HepG2 (cell line): ENCODE results near the gene COL26A1. TPM values are rescaled to one million over a fixed set of nuclear protein-coding genes. Genes with fewer than 3 reads are reported as not detected.

Source experiments
- ATAC-seq: fragments of 200-7000 bp; cut with Tn5 transposase; 3 replicates; pipeline ENCODE4 v1.9.1; 2020; ENCODE audit warnings: mild to moderate bottlenecking, moderate library complexity
- BruUV-seq: library from RNA; stranded (reverse); fragments of 400-500 nt; replicated peaks from 2 replicates; lab custom pipeline; 2021; lab: Mats Ljungman, UMichigan
- CTCF ChIA-PET: fragments of 300-600 bp; formaldehyde crosslinking; extraction: SDS; loops from one replicate; lab custom pipeline; 2021; ENCODE audit warnings: low total read pairs, inconsistent platforms, low intra/inter-chr PET ratio; lab: Yijun Ruan, JAX
- POLR2A ChIA-PET: fragments of 350-600 bp; sonication (Branson Sonifier 250); formaldehyde crosslinking; loops from one replicate; lab custom pipeline; 2020; ENCODE audit warnings: antibody characterized with exemption, inconsistent platforms; lab: Yijun Ruan, JAX
- DNase-seq: peaks from one replicate; pipeline ENCODE4 v3.0.0-alpha.2; 2015; ENCODE audit warnings: low spot score
- FAIRE-seq: peaks from 3 replicates; lab custom pipeline; 2011; peaks lifted over from hg19 to GRCh38; lab: Jason Lieb, UNC
- H2AFZ ChIP-seq: one replicate; pipeline ENCODE4 v1.6.1; 2011; ENCODE audit warnings: low read length, inconsistent platforms
- H3K27ac ChIP-seq: fragments of 300-600 bp; 3 replicates; pipeline ENCODE4 v1.8.0; 2011; ENCODE audit warnings: mixed run types, mild to moderate bottlenecking, mixed read lengths, low read length, inconsistent platforms; ENCODE audit not compliant: insufficient read depth; ENCODE audit errors: extremely low read length
- H3K27me3 ChIP-seq, 2 experiments: fragments of 200-600 bp in 1 of 2; 2 replicates in 1 of 2; 3 replicates in 1 of 2; pipeline versions ENCODE4 v1.6.0 to v1.8.0; 2011; ENCODE audit warnings: low read length in 2 of 2, mild to moderate bottlenecking in 2 of 2, moderate library complexity in 2 of 2, inconsistent platforms in 1 of 2; ENCODE audit not compliant: insufficient read depth in 2 of 2, control insufficient read depth in 1 of 2
- H3K36me3 ChIP-seq, 2 experiments: fragments of 200-600 bp in 1 of 2; replicated peaks in 1 of 2; 2 replicates in 1 of 2; 3 replicates in 1 of 2; pipeline versions ENCODE4 v1.5.1 to v1.8.0; 2011; ENCODE audit warnings: low read length in 2 of 2, inconsistent platforms in 1 of 2; ENCODE audit not compliant: insufficient read depth in 2 of 2, control insufficient read depth in 1 of 2
- H3K4me1 ChIP-seq: 2 replicates; pipeline ENCODE4 v1.5.1; 2012; ENCODE audit warnings: low read length, inconsistent platforms; ENCODE audit not compliant: insufficient read depth
- H3K4me2 ChIP-seq: 2 replicates; pipeline ENCODE4 v1.6.0; 2011; ENCODE audit warnings: low read depth, low read length, inconsistent platforms
- H3K4me3 ChIP-seq, 3 experiments: fragments of 200-600 bp in 1 of 3; sonication (generic), shearing (Covaris generic) in 1 of 3; replicated peaks in 1 of 3; 2 replicates each; pipeline ENCODE4 v1.5.1; 2011 to 2016; ENCODE audit warnings: low read length in 3 of 3, inconsistent platforms in 2 of 3, low read depth in 2 of 3, mild to moderate bottlenecking in 2 of 3, control low read depth in 1 of 3, mixed read lengths in 1 of 3; ENCODE audit not compliant: insufficient read depth in 1 of 3
- H3K79me2 ChIP-seq: one replicate; pipeline ENCODE4 v1.6.1; 2011; ENCODE audit warnings: low read length, inconsistent platforms; ENCODE audit not compliant: insufficient read depth
- H3K9ac ChIP-seq: 2 replicates; pipeline ENCODE4 v1.6.0; 2011; ENCODE audit warnings: mild to moderate bottlenecking, low read depth, low read length, inconsistent platforms; ENCODE audit not compliant: insufficient read depth
- H3K9me3 ChIP-seq: 2 replicates; pipeline ENCODE4 v1.5.1; 2012; ENCODE audit warnings: mild to moderate bottlenecking, low read length
- H4K20me1 ChIP-seq: 2 replicates; pipeline ENCODE4 v1.6.0; 2011; ENCODE audit warnings: inconsistent platforms, mild to moderate bottlenecking, low read length, moderate library complexity; ENCODE audit not compliant: insufficient read depth
- ATAD3A ChIP-seq: sonication (generic); formaldehyde crosslinking; IDR thresholded peaks from 2 replicates; pipeline ENCODE4 v1.4.0; 2020; ENCODE audit warnings: missing genetic modification reagents
- CAMTA2 ChIP-seq: sonication (generic); formaldehyde crosslinking; IDR thresholded peaks from 2 replicates; pipeline ENCODE4 v1.4.0; 2020; ENCODE audit warnings: mild to moderate bottlenecking, missing genetic modification reagents, borderline replicate concordance
- CBX2 ChIP-seq, 2 experiments: fragments of 200-600 bp in 1 of 2; sonication (generic); formaldehyde crosslinking in 1 of 2; IDR thresholded peaks; 2 replicates each; pipeline versions ENCODE4 v1.7.0 to v1.8.1; 2018 to 2022; ENCODE audit warnings: low read depth in 2 of 2, low read length in 1 of 2, mild to moderate bottlenecking in 1 of 2, missing genetic modification reagents in 1 of 2
- CC2D1A ChIP-seq: sonication (generic); formaldehyde crosslinking; IDR thresholded peaks from 2 replicates; pipeline ENCODE4 v1.8.1; 2023; ENCODE audit warnings: mild to moderate bottlenecking, missing genetic modification reagents
- CREM ChIP-seq, 2 experiments: sonication (generic) in 1 of 2; formaldehyde crosslinking in 1 of 2; IDR thresholded peaks; 2 replicates each; pipeline versions ENCODE4 v1.4.0 to v1.6.1; 2016 to 2020; ENCODE audit warnings: antibody characterized with exemption in 1 of 2, mild to moderate bottlenecking in 1 of 2, missing genetic modification reagents in 1 of 2
- POGZ ChIP-seq: sonication (generic); formaldehyde crosslinking; IDR thresholded peaks from 2 replicates; pipeline ENCODE4 v1.4.0; 2020; ENCODE audit warnings: mild to moderate bottlenecking, missing genetic modification reagents
- SRSF1 ChIP-seq: fragments of 200-400 bp; formaldehyde crosslinking; optimal IDR thresholded peaks from 2 replicates; pipeline ENCODE3; 2017; ENCODE audit warnings: mild to moderate bottlenecking, low read depth, low read length, moderate library complexity
- TAF1 ChIP-seq: sonication (generic); formaldehyde crosslinking; IDR thresholded peaks from 2 replicates; pipeline ENCODE4 v1.4.0; 2020; ENCODE audit warnings: missing genetic modification reagents
- TCF7L2 ChIP-seq: IDR thresholded peaks from 2 replicates; pipeline ENCODE4 v1.6.1; 2011; ENCODE audit warnings: mild to moderate bottlenecking, low read depth, low read length, moderate library complexity
- TFDP1 ChIP-seq: IDR thresholded peaks from 2 replicates; pipeline ENCODE4 v1.6.1; 2016; ENCODE audit warnings: missing compliant biosample characterization, missing genetic modification reagents, borderline replicate concordance
- ZBTB20 ChIP-seq: sonication (generic); formaldehyde crosslinking; IDR thresholded peaks from 2 replicates; pipeline ENCODE4 v1.8.1; 2023; ENCODE audit warnings: missing genetic modification reagents, low read depth, mild to moderate bottlenecking, borderline replicate concordance
- ZBTB49 ChIP-seq: sonication (generic); formaldehyde crosslinking; IDR thresholded peaks from 2 replicates; pipeline ENCODE4 v1.4.0; 2020; ENCODE audit warnings: missing genetic modification reagents, borderline replicate concordance
- ZBTB7B ChIP-seq: sonication (generic); formaldehyde crosslinking; IDR thresholded peaks from 2 replicates; pipeline ENCODE4 v1.4.0; 2020; ENCODE audit warnings: missing genetic modification reagents
- ZMYM3 ChIP-seq: sonication (generic); formaldehyde crosslinking; IDR thresholded peaks from 2 replicates; pipeline ENCODE4 v1.5.1; 2020; ENCODE audit warnings: mild to moderate bottlenecking, missing genetic modification reagents
- ZNF260 ChIP-seq: sonication (generic); formaldehyde crosslinking; IDR thresholded peaks from 2 replicates; pipeline ENCODE4 v1.4.0; 2020; ENCODE audit warnings: missing genetic modification reagents, low read depth, mild to moderate bottlenecking, borderline replicate concordance
- ZNF354B ChIP-seq: sonication (generic); formaldehyde crosslinking; IDR thresholded peaks from 2 replicates; pipeline ENCODE4 v1.8.0; 2022; ENCODE audit warnings: mild to moderate bottlenecking, missing genetic modification reagents
- ZNF704 ChIP-seq: sonication (generic); formaldehyde crosslinking; IDR thresholded peaks from 2 replicates; pipeline ENCODE4 v1.8.1; 2023; ENCODE audit warnings: mild to moderate bottlenecking, inconsistent platforms, moderate library complexity, missing genetic modification reagents, borderline replicate concordance
- ZNF800 ChIP-seq: sonication (generic); formaldehyde crosslinking; IDR thresholded peaks from 2 replicates; pipeline ENCODE4 v1.4.0; 2020; ENCODE audit warnings: missing genetic modification reagents
- ZSCAN31 ChIP-seq: sonication (generic); formaldehyde crosslinking; IDR thresholded peaks from 2 replicates; pipeline ENCODE4 v1.5.0; 2020; ENCODE audit warnings: low read depth, mild to moderate bottlenecking, missing genetic modification reagents
- WGBS: methylation state at CpG from one replicate; pipeline ENCODE4 v1.1.6; 2017; ENCODE audit warnings: low lambda C conversion rate; 5-methylcytosine and 5-hydroxymethylcytosine counted together
- in situ Hi-C: cut with HindIII; loops from 2 replicates; pipeline ENCODE4 v1.10.0; 2017; ENCODE audit warnings: low pct_unique_long_range_greater_than_20kb; ENCODE audit not compliant: extremely low pct_ligation_motif_present
- intact Hi-C: fragments of 100-400 bp; cut with micrococcal nuclease; formaldehyde crosslinking; loops from one replicate; pipeline ENCODE4 v1.10.0; 2022; ENCODE audit not compliant: unreplicated experiment
- polyA plus RNA-seq, 8 experiments: library from polyadenylated mRNA; depleted of rRNA in 3 of 8; stranded (reverse) in 7 of 8; unstranded in 1 of 8; fragments of >200 nt; fragmentation: Illumina TruSeq in 4 of 8; extraction: Trizol in 4 of 8; gene quantifications; 2 replicates each; pipeline versions ENCODE4 v1.2.1 to v1.2.3, GENCODE V29; 2011 to 2016; ENCODE audit warnings: low read depth in 4 of 8, missing spikeins in 1 of 8, mixed read lengths in 1 of 8; ENCODE audit not compliant: insufficient read depth in 1 of 8
- total RNA-seq, 5 experiments: library from RNA; depleted of rRNA; stranded (reverse); fragments of >200 nt; fragmentation: Illumina TruSeq; extraction: Trizol; gene quantifications; 2 replicates each; pipeline ENCODE4 v1.2.3, GENCODE V29; 2016; ENCODE audit warnings: low read depth in 1 of 5

Gene COL26A1
- total and polyA plus RNA-seq, 2 of the 13 experiments (the other 11 are each of a cell fraction or from before 2014, with no cell fraction given), result 7.8 to 9.2 TPM

GRCh38 chr7:101510297-101510696 is 147.6 kb downstream of the COL26A1 start:
- intact Hi-C loops, result no loop called here
- CTCF ChIA-PET, result no interaction called here
- no peak overlapping the region for H3K4me3 ChIP-seq
- no peak for ATAC-seq
- H3K4me1 ChIP-seq, result peaks cover 28% of the 10 kb centered on the region
- WGBS, result 73% methylated on average over 5 of the region's 5 CpGs
- POLR2A ChIA-PET, result no interaction called here
- H3K9ac ChIP-seq, result no peak overlapping the region
- no peaks in the 10 kb centered on the region for H3K9me3 ChIP-seq
- in situ Hi-C loops, result no loop called here
- H3K27me3 ChIP-seq, result no peaks in the 10 kb centered on the region; a peak in 1 of 5 replicates
- H4K20me1 ChIP-seq, result no peaks in the 10 kb centered on the region
- H3K4me2 ChIP-seq, result no peak overlapping the region
- H2AFZ ChIP-seq, result no peak overlapping the region
- no TSS peak for BruUV-seq
- H3K79me2 ChIP-seq, result no peaks in the 10 kb centered on the region
- no peak for FAIRE-seq
- H3K27ac ChIP-seq, result no peak overlapping the region
- no peak for DNase-seq
- no peaks in the 10 kb centered on the region for H3K36me3 ChIP-seq
- no peak for TF ChIP-seq ZBTB20 (CRISPR knock-in tag)
- TF ChIP-seq SRSF1, result no peak
- no peak for TF ChIP-seq ZBTB7B
- no peak for TF ChIP-seq TAF1
- TF ChIP-seq ZNF260 (CRISPR knock-in tag), result no peak
- TF ChIP-seq CC2D1A (CRISPR knock-in tag), result no peak
- no peak for TF ChIP-seq POGZ (CRISPR knock-in tag)
- no peak for TF ChIP-seq ZNF704 (CRISPR knock-in tag)
- no peak for TF ChIP-seq CAMTA2 (CRISPR knock-in tag)
- TF ChIP-seq ATAD3A, result no peak
- no peak for TF ChIP-seq CREM (IDR thresholded peaks at IDR 0.05)
- no peak for TF ChIP-seq CREM (CRISPR knock-in tag; IDR thresholded peaks at IDR 0.05)
- no peak for TF ChIP-seq TCF7L2
- no peak for TF ChIP-seq ZSCAN31 (CRISPR knock-in tag)
- TF ChIP-seq ZMYM3 (CRISPR knock-in tag), result no peak
- no peak for TF ChIP-seq ZBTB49 (CRISPR knock-in tag)
- no peak for TF ChIP-seq TFDP1 (CRISPR knock-in tag)
- TF ChIP-seq CBX2 (IDR thresholded peaks at IDR 0.05; ENCODE audit: low read depth, low read length), result no peak
- TF ChIP-seq CBX2 (CRISPR knock-in tag; IDR thresholded peaks at IDR 0.05; ENCODE audit: low read depth), result no peak
- no peak for TF ChIP-seq ZNF354B (CRISPR knock-in tag)
- no peak for TF ChIP-seq ZNF800
